DMS153 (cell line): ENCODE measurements around the gene SPNS1.

Experiments
- DNase-seq: peaks from one replicate; lab custom pipeline; 2025; lab: John Stamatoyannopoulos, UW

SPNS1 gene

DNA sequence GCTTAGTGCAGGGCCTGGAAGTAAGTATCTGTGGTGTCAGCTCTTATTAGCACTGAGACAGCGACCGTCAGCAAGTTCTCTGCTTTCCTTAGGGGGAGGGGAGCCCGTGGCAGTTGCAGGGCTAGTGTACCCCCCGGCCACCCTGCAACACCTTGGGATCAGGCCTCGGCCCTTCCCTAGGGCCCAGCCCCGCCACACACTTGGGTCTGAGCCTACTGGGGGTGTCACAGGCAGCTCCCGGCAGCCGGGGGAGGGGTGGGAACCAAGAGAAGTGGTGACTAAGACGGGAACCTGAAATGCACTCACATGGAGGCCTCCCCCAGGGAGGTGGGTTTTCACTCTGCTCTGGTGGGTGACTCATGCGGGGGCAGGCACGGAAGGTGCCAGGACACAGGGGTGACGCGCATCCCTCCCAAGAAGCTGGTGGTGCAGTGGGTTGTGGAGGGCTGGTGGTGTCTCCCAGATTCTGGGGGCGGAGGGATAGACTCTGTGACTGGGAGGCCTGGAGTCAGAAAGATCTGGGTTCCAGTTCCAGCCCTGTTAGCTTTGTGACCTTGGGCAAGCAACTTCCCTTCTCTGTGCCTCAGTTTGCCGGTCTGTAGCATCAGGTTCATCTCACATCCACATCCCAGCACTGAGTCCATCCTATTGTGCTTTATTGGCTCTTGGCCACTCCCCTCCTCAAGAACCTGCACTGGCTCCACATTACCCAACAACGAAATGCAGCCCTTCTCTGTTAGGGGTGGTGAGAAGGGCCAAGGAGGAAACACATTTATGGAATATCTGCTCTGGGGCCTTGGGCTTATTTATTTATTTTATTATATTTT is 54.8 kb downstream of the SPNS1 start:
- DNase-seq: no peak

DNA sequence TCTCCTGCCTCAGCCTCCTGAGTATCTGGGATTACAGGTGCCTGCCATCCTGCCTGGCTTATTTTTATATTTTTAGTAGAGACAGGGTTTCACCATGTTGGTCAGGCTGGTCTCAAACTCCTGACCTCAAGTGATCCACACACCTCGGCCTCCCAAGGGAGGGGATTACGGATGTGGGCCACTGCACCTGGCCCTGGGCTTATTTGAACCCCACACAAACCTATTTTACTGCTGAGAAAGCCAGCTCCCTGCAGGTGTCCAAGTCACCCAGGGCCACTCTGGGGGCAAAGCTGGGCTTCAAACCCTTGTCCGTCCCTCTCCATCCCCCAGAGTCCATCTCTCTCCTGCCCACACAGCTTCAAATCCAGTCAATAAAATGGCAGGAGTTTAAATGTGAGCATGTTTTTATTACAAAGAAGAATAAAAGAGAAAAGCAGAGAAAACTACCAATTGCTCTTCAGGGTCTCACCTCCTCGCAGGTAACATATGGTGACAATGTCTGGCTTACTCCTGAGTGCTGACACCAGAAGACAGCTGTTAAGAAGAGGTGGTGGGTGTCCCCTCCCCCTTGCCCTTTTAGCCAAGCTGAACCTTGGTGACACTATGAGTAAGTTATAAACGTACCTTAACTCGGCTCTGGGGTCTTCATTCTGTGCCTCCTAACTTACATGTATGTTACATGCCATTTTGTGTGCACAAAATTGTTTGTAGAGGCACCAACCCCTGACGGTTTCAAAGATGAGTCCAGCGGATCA is 55.7 kb downstream of the SPNS1 start:
- no peak for DNase-seq
